A673 (cell line): ENCODE results near the gene MTHFR. TPM values are rescaled to one million over a fixed set of nuclear protein-coding genes. Genes with fewer than 3 reads are reported as not detected.

Experiments used
- BruUV-seq: library from RNA; stranded (reverse); fragments of 400-500 nt; replicated peaks from 2 replicates; lab custom pipeline; 2021; lab: Mats Ljungman, UMichigan
- CTCF ChIA-PET: fragments of 300-600 bp; sonication (Branson Sonifier 250); formaldehyde crosslinking; loops from one replicate; lab custom pipeline; 2022; ENCODE audit warnings: antibody characterized with exemption; lab: Charles Lee
- POLR2A ChIA-PET: fragments of 300-600 bp; sonication (Branson Sonifier 250); formaldehyde crosslinking; loops from one replicate; lab custom pipeline; 2022; ENCODE audit warnings: antibody characterized with exemption; ENCODE audit not compliant: low non-redundant PET; lab: Charles Lee
- DNase-seq: peaks from one replicate; pipeline ENCODE4 v3.0.0-alpha.2; 2015; ENCODE audit warnings: low spot score
- H3K27ac ChIP-seq: fragments of 200-600 bp; sonication (generic); 2 replicates; pipeline ENCODE4 v1.5.1; 2016; ENCODE audit warnings: mixed run types, low read depth, mild to moderate bottlenecking, mixed read lengths, antibody characterized with exemption, low read length; ENCODE audit not compliant: poor library complexity, severe bottlenecking
- H3K27me3 ChIP-seq: fragments of 200-600 bp; sonication (generic); replicated peaks from 2 replicates; pipeline ENCODE4 v1.6.1; 2017; ENCODE audit warnings: mixed run types, low read depth, mild to moderate bottlenecking, mixed read lengths, antibody characterized with exemption, low read length; ENCODE audit not compliant: insufficient read depth, poor library complexity
- H3K36me3 ChIP-seq: fragments of 200-600 bp; sonication (generic); 2 replicates; pipeline ENCODE4 v1.6.1; 2016; ENCODE audit warnings: mixed run types, mild to moderate bottlenecking, mixed read lengths, antibody characterized with exemption, low read length; ENCODE audit not compliant: insufficient read depth, poor library complexity, severe bottlenecking
- H3K4me1 ChIP-seq: fragments of 200-600 bp; sonication (generic); 2 replicates; pipeline ENCODE4 v1.6.1; 2017; ENCODE audit warnings: mixed run types, mild to moderate bottlenecking, mixed read lengths, antibody characterized with exemption, low read length; ENCODE audit not compliant: insufficient read depth, poor library complexity, severe bottlenecking
- H3K4me3 ChIP-seq: fragments of 200-600 bp; sonication (generic); 2 replicates; pipeline ENCODE4 v1.5.1; 2016; ENCODE audit warnings: low read depth, mixed run types, mild to moderate bottlenecking, mixed read lengths, low read length; ENCODE audit not compliant: poor library complexity, severe bottlenecking
- H3K9me3 ChIP-seq: fragments of 200-600 bp; sonication (generic); 2 replicates; pipeline ENCODE4 v1.6.1; 2016; ENCODE audit warnings: mixed run types, low read depth, mild to moderate bottlenecking, mixed read lengths, antibody characterized with exemption, low read length; ENCODE audit not compliant: poor library complexity, severe bottlenecking
- CTCF ChIP-seq: fragments of 300-800, 200-600 bp; sonication (generic); conservative IDR thresholded peaks from 2 replicates; pipeline ENCODE4 v1.5.1; 2017; ENCODE audit warnings: low read depth, mild to moderate bottlenecking, antibody characterized with exemption, low read length, moderate library complexity, mixed read lengths
- EZH2 ChIP-seq: fragments of 200-600 bp; sonication (generic); IDR thresholded peaks from 2 replicates; pipeline ENCODE4 v1.6.1; 2017; ENCODE audit warnings: borderline replicate concordance, low read depth, mild to moderate bottlenecking, mixed read lengths, antibody characterized with exemption, low read length; ENCODE audit not compliant: poor library complexity, severe bottlenecking
- intact Hi-C: fragments of 100-400 bp; cut with micrococcal nuclease; formaldehyde crosslinking; loops from one replicate; pipeline ENCODE4 v1.10.0; 2022; ENCODE audit not compliant: unreplicated experiment
- total RNA-seq: library from RNA; stranded (reverse); gene quantifications from 2 replicates; pipeline ENCODE4 v1.2.3, GENCODE V29; 2021

Gene MTHFR
- total RNA-seq, 1 experiment from 2014 or later: 23.3 TPM

GRCh38 chr1:11748294-11749202, 57.2 kb downstream of the MTHFR start:
- H3K36me3 ChIP-seq: no peaks in the 10 kb centered on the region
- no peak overlapping the region for H3K27ac ChIP-seq
- intact Hi-C loops: no loop called here
- no peaks in the 10 kb centered on the region for H3K27me3 ChIP-seq
- POLR2A ChIA-PET: no interaction called here
- H3K4me1 ChIP-seq: peaks cover 5% of the 10 kb centered on the region
- no peak for DNase-seq
- no peaks in the 10 kb centered on the region for H3K9me3 ChIP-seq
- CTCF ChIA-PET: no interaction called here
- BruUV-seq: no TSS peak
- no peak for TF ChIP-seq EZH2
- no peak for TF ChIP-seq CTCF
- no peak overlapping the region for H3K4me3 ChIP-seq

- no TSS peak for BruUV-seq
- POLR2A ChIA-PET: no interaction called here
- H3K4me3 ChIP-seq: no peak overlapping the region
- no peak for TF ChIP-seq CTCF
- TF ChIP-seq EZH2: no peak
- no peaks in the 10 kb centered on the region for H3K4me1 ChIP-seq
- H3K27ac ChIP-seq: no peak overlapping the region
- CTCF ChIA-PET: no interaction called here
- no peaks in the 10 kb centered on the region for H3K27me3 ChIP-seq
- H3K36me3 ChIP-seq: no peaks in the 10 kb centered on the region
- no peaks in the 10 kb centered on the region for H3K9me3 ChIP-seq
- intact Hi-C loops: no loop called here
- no peak for DNase-seq
These were observed 58.8 kb downstream of the MTHFR start for GRCh38 chr1:11746795-11747487.

- DNase-seq: no peak
- no peak overlapping the region for H3K27ac ChIP-seq
- no peak overlapping the region for H3K4me3 ChIP-seq
- POLR2A ChIA-PET: no interaction called here
- H3K27me3 ChIP-seq: no peaks in the 10 kb centered on the region
- TF ChIP-seq CTCF (no peak), EZH2 (no peak)
- H3K9me3 ChIP-seq: no peaks in the 10 kb centered on the region
- H3K36me3 ChIP-seq: no peaks in the 10 kb centered on the region
- H3K4me1 ChIP-seq: no peaks in the 10 kb centered on the region
- intact Hi-C loops: no loop called here
- BruUV-seq: no TSS peak
- CTCF ChIA-PET: no interaction called here
These were observed 59.7 kb downstream of the MTHFR start for GRCh38 chr1:11746092-11746491.
